H1 (cell line): Measurements from ENCODE around the gene DDHD1.

ENCODE experiments used
- TEAD4 ChIP-seq: IDR thresholded peaks from 2 replicates; pipeline ENCODE4 v1.6.1; 2012; ENCODE audit warnings: low read depth, low read length, inconsistent platforms, mixed read lengths
- TF ChIP-seq, protein P1 (sequence below): IDR thresholded peaks from 2 replicates; pipeline ENCODE4 v1.6.1; 2012; ENCODE audit warnings: inconsistent platforms
- TF ChIP-seq, protein P2 (sequence below), 3 experiments: IDR thresholded peaks; 1 replicate in 2 of 3; 2 replicates in 1 of 3; pipeline versions ENCODE4 v1.5.1 to v1.6.1; 2011; ENCODE audit warnings: low read length in 3 of 3, mild to moderate bottlenecking in 3 of 3, inconsistent platforms in 2 of 3, low read depth in 1 of 3, moderate library complexity in 1 of 3; ENCODE audit not compliant: insufficient read depth in 1 of 3; ENCODE audit errors: control extremely low read depth in 1 of 3

DNA sequence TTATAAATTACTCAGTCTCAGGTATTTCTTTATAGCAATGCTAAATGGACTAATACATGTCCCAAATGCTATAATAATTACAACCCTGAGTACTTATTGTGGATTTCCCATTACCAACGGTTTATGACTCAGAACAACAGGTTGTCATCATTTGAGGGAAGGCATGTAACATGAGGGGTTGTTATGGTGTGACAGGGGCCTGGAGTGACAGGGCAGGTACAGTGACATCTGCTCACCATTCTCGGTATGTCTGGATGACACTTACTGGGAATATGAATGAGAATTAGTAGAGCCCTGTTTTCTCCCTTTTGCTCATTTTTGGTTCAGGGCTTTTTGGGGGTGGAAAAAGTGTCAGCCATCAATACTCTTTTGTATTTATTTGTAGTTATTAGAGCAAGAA, 166.1 kb downstream of the DDHD1 start:
- TF ChIP-seq, protein P1, sequence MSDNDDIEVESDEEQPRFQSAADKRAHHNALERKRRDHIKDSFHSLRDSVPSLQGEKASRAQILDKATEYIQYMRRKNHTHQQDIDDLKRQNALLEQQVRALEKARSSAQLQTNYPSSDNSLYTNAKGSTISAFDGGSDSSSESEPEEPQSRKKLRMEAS, result no peak
- TF ChIP-seq TEAD4, result no peak
- TF ChIP-seq, protein P2, sequence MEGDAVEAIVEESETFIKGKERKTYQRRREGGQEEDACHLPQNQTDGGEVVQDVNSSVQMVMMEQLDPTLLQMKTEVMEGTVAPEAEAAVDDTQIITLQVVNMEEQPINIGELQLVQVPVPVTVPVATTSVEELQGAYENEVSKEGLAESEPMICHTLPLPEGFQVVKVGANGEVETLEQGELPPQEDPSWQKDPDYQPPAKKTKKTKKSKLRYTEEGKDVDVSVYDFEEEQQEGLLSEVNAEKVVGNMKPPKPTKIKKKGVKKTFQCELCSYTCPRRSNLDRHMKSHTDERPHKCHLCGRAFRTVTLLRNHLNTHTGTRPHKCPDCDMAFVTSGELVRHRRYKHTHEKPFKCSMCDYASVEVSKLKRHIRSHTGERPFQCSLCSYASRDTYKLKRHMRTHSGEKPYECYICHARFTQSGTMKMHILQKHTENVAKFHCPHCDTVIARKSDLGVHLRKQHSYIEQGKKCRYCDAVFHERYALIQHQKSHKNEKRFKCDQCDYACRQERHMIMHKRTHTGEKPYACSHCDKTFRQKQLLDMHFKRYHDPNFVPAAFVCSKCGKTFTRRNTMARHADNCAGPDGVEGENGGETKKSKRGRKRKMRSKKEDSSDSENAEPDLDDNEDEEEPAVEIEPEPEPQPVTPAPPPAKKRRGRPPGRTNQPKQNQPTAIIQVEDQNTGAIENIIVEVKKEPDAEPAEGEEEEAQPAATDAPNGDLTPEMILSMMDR (IDR thresholded peaks at IDR 0.05; ENCODE audit: control extremely low read depth in 1 of 3, insufficient read depth in 1 of 3, low read depth in 1 of 3, low read length in 3 of 3), result no peak
